CD8-positive, alpha-beta memory T cell (primary cell): Measurements from ENCODE around the gene PPFIA2. TPM values are rescaled to one million over a fixed set of nuclear protein-coding genes. Genes with fewer than 3 reads are reported as not detected.

Experiments used
- CTCF ChIA-PET: fragments of 350-600 bp; sonication (Branson Sonifier 250); formaldehyde crosslinking; loops from one replicate; lab custom pipeline; 2021; ENCODE audit warnings: antibody characterized with exemption; lab: Charles Lee
- POLR2A ChIA-PET: fragments of 350-600 bp; sonication (Branson Sonifier 250); formaldehyde crosslinking; loops from one replicate; lab custom pipeline; 2021; ENCODE audit warnings: antibody characterized with exemption; lab: Charles Lee
- DNase-seq, 5 donors: peaks; one replicate each; pipeline versions ENCODE4 v3.0.0 to v3.0.0-alpha.2; 2020 to 2022; ENCODE audit warnings: mixed read lengths in 1 of 5
- H3K27ac ChIP-seq: one replicate; pipeline ENCODE4 v1.7.0; 2013; ENCODE audit warnings: low read depth, mild to moderate bottlenecking, low read length, moderate library complexity
- H3K27me3 ChIP-seq: 2 replicates; pipeline ENCODE4 v1.7.0; 2013; ENCODE audit warnings: low read length, mild to moderate bottlenecking; ENCODE audit not compliant: insufficient read depth, poor library complexity, severe bottlenecking
- H3K36me3 ChIP-seq: 2 replicates; pipeline ENCODE4 v1.7.0; 2013; ENCODE audit warnings: mild to moderate bottlenecking, low read length, moderate library complexity; ENCODE audit not compliant: insufficient read depth
- H3K4me1 ChIP-seq: 2 replicates; pipeline ENCODE4 v1.7.0; 2013; ENCODE audit warnings: mild to moderate bottlenecking, low read length, moderate library complexity; ENCODE audit not compliant: insufficient read depth
- H3K4me3 ChIP-seq: 2 replicates; pipeline ENCODE4 v1.7.0; 2013; ENCODE audit warnings: mild to moderate bottlenecking, low read length
- H3K9me3 ChIP-seq: 2 replicates; pipeline ENCODE4 v1.7.0; 2013; ENCODE audit warnings: mild to moderate bottlenecking, low read length
- H3K27ac Mint-ChIP-seq, 8 donors: one replicate each; pipeline ENCODE4 v1.8.0; 2020 to 2021; ENCODE audit warnings: mixed read lengths in 8 of 8, mild to moderate bottlenecking in 6 of 8, inconsistent platforms in 3 of 8, moderate library complexity in 3 of 8
- H3K27me3 Mint-ChIP-seq, 2 donors: one replicate each; pipeline ENCODE4 v1.8.0; 2020 to 2021; ENCODE audit warnings: mixed read lengths in 2 of 2, mild to moderate bottlenecking in 1 of 2, moderate library complexity in 1 of 2
- H3K36me3 Mint-ChIP-seq, 3 donors: one replicate each; pipeline ENCODE4 v1.8.0; 2020 to 2021; ENCODE audit warnings: mixed read lengths in 3 of 3, inconsistent platforms in 1 of 3, mild to moderate bottlenecking in 1 of 3
- H3K4me1 Mint-ChIP-seq, 3 donors: one replicate each; pipeline ENCODE4 v1.8.0; 2020 to 2021; ENCODE audit warnings: mixed read lengths in 3 of 3, inconsistent platforms in 1 of 3, mild to moderate bottlenecking in 1 of 3
- H3K4me3 Mint-ChIP-seq, 7 donors: one replicate each; pipeline ENCODE4 v1.8.0; 2020 to 2021; ENCODE audit warnings: mixed read lengths in 7 of 7, mild to moderate bottlenecking in 6 of 7, moderate library complexity in 4 of 7, inconsistent platforms in 2 of 7
- H3K9me3 Mint-ChIP-seq, 5 donors: one replicate each; pipeline ENCODE4 v1.8.0; 2020 to 2022; ENCODE audit warnings: mixed read lengths in 5 of 5, mild to moderate bottlenecking in 3 of 5, moderate library complexity in 2 of 5, inconsistent platforms in 1 of 5
- polyA plus RNA-seq: library from polyadenylated mRNA; unstranded; fragments of 300-500 nt; fragmentation: Illumina TruSeq; gene quantifications from one replicate; pipeline ENCODE4 v1.2.3, GENCODE V29; 2021
- total RNA-seq, 2 experiments: library from RNA; stranded (reverse); gene quantifications; one replicate each; pipeline ENCODE4 v1.2.3, GENCODE V29; 2021

PPFIA2 gene
- total and polyA plus RNA-seq, 3 experiments from 2014 or later, result not detected

- H3K4me1 Mint-ChIP-seq, result no peaks in the 10 kb centered on the region
- no peak for DNase-seq
These were observed 259.3 kb downstream of the PPFIA2 start for GRCh38 chr12:81499809-81500208.

DNA sequence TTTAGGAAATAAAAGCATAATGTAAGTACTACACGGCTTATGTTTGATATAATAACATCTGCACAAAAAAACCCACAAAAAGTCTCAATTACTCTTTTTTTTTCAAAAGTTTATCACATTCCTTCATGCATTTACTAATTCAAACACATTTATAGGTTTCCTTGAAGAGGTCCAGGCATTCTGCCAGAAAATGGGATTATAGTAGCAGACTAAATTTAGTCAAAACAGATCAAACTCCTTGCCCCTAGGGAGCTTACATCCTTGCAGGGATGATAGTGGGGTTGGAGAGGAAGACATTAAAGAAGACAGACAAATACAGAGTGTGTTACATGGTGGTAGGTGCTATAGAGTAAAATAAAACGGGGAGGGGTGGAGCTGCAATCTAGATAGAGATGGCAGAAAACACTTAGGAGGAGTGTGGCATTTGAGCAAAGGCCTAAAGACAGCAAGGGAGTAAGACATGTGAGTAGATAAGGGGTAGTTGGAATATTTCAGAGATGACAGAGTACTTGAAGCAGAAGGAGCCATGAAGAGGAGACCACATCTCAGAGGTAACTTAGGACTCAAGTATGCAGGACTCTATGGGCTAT is 266.9 kb downstream of the PPFIA2 start:
- H3K36me3 ChIP-seq, result no peaks in the 10 kb centered on the region
- H3K4me1 ChIP-seq, result no peaks in the 10 kb centered on the region
- no peak for DNase-seq
- H3K27me3 ChIP-seq, result no peaks in the 10 kb centered on the region
- H3K4me3 ChIP-seq, result no peak overlapping the region
- Mint-ChIP-seq H3K27ac (no peak overlapping the region), H3K27me3 (no peaks in the 10 kb centered on the region), H3K4me1 (no peaks in the 10 kb centered on the region), H3K9me3 (peaks cover 0 to 2% (median 0%) of the 10 kb centered on the region in 5 donors), H3K36me3 (no peaks in the 10 kb centered on the region), H3K4me3 (no peak overlapping the region)
- ChIA-PET POLR2A (no interaction called here), CTCF (no interaction called here)
- H3K9me3 ChIP-seq, result no peaks in the 10 kb centered on the region
- no peak overlapping the region for H3K27ac ChIP-seq

More at GRCh38 chr12:81499809-81500208, 259.3 kb downstream of the PPFIA2 start:
- Histone ChIP-seq H3K27ac (no peak overlapping the region), H3K27me3 (no peaks in the 10 kb centered on the region), H3K4me1 (no peaks in the 10 kb centered on the region), H3K36me3 (no peaks in the 10 kb centered on the region), H3K4me3 (no peak overlapping the region), H3K9me3 (no peaks in the 10 kb centered on the region)
- ChIA-PET CTCF (no interaction called here), POLR2A (no interaction called here)
- H3K27ac Mint-ChIP-seq, result no peak overlapping the region
- H3K4me3 Mint-ChIP-seq, result no peak overlapping the region
- H3K36me3 Mint-ChIP-seq, result no peaks in the 10 kb centered on the region
- H3K27me3 Mint-ChIP-seq, result no peaks in the 10 kb centered on the region
- H3K9me3 Mint-ChIP-seq, result peaks cover 0 to 12% (median 2%) of the 10 kb centered on the region in 5 donors

DNA sequence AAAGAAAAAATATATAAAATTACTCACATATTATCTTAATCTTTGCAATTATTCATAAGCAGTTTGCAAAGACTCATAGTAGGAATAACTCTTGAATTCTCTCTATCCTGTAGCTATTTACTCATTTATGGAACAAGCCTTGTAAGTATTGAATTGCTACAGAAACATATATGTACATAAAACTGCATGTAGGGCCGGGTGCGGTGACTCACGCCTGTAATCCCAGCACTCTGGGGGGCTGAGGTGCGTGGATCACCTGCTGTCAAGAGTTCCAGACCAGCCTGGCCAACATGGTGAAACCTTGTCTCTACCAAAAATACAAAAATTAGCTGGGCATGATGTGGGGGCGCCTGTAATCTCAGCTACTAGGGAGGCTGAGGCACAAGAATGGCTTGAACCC is 286.2 kb downstream of the PPFIA2 start:
- H3K9me3 Mint-ChIP-seq, result peaks cover 0 to 5% (median 3%) of the 10 kb centered on the region in 5 donors
- no peaks in the 10 kb centered on the region for H3K27me3 Mint-ChIP-seq
- H3K27me3 ChIP-seq, result no peaks in the 10 kb centered on the region
- CTCF ChIA-PET, result no interaction called here
- H3K4me3 ChIP-seq, result no peak overlapping the region
- no peaks in the 10 kb centered on the region for H3K36me3 Mint-ChIP-seq
- no peaks in the 10 kb centered on the region for H3K4me1 ChIP-seq
- DNase-seq, result no peak
- H3K9me3 ChIP-seq, result no peaks in the 10 kb centered on the region
- no peak overlapping the region for H3K4me3 Mint-ChIP-seq
- H3K27ac ChIP-seq, result no peak overlapping the region
- POLR2A ChIA-PET, result no interaction called here
- H3K36me3 ChIP-seq, result no peaks in the 10 kb centered on the region
- H3K27ac Mint-ChIP-seq, result no peak overlapping the region
- no peaks in the 10 kb centered on the region for H3K4me1 Mint-ChIP-seq

- ChIA-PET CTCF (no interaction called here), POLR2A (no interaction called here)
- Mint-ChIP-seq H3K27ac (no peak overlapping the region), H3K36me3 (no peaks in the 10 kb centered on the region), H3K4me1 (no peaks in the 10 kb centered on the region), H3K9me3 (peaks cover 0 to 3% (median 2%) of the 10 kb centered on the region in 5 donors), H3K27me3 (no peaks in the 10 kb centered on the region), H3K4me3 (no peak overlapping the region)
- Histone ChIP-seq H3K4me1 (no peaks in the 10 kb centered on the region), H3K4me3 (no peak overlapping the region), H3K36me3 (no peaks in the 10 kb centered on the region), H3K9me3 (no peaks in the 10 kb centered on the region), H3K27ac (no peak overlapping the region), H3K27me3 (no peaks in the 10 kb centered on the region)
- DNase-seq, result no peak
These were observed 288.2 kb downstream of the PPFIA2 start for GRCh38 chr12:81470923-81471322.

- Histone ChIP-seq H3K27ac (no peak overlapping the region), H3K36me3 (no peaks in the 10 kb centered on the region), H3K27me3 (no peaks in the 10 kb centered on the region), H3K9me3 (no peaks in the 10 kb centered on the region), H3K4me3 (no peak overlapping the region), H3K4me1 (no peaks in the 10 kb centered on the region)
- Mint-ChIP-seq H3K27me3 (no peaks in the 10 kb centered on the region), H3K27ac (no peak overlapping the region), H3K36me3 (no peaks in the 10 kb centered on the region), H3K4me3 (no peak overlapping the region), H3K4me1 (no peaks in the 10 kb centered on the region), H3K9me3 (peaks cover 0 to 16% (median 2%) of the 10 kb centered on the region in 5 donors)
- ChIA-PET CTCF (no interaction called here), POLR2A (no interaction called here)
- DNase-seq, result no peak
These were observed 290.9 kb downstream of the PPFIA2 start for GRCh38 chr12:81468206-81468605.

DNA sequence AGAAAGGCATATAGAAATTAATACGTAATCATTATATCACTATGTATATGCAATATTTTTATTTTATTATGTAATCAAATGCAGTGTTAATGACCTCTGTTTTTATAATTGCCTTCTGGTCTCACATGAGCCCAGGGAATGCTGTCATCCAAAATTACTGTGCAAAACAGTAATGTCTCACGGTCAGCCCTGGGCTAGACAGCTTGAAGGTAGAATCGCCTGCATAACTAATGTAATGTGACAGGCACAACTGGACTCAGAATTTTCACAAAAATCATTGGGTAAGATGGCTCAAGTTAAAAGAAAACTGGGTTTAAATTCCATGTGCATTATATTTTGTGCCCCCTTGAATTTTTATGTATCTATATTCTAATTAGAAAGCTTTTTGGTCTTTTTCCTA is 293.3 kb downstream of the PPFIA2 start:
- Mint-ChIP-seq H3K9me3 (peaks cover 0 to 20% (median 3%) of the 10 kb centered on the region in 5 donors), H3K4me3 (no peak overlapping the region), H3K27ac (no peak overlapping the region), H3K4me1 (no peaks in the 10 kb centered on the region), H3K27me3 (no peaks in the 10 kb centered on the region), H3K36me3 (no peaks in the 10 kb centered on the region)
- Histone ChIP-seq H3K4me1 (no peaks in the 10 kb centered on the region), H3K9me3 (no peaks in the 10 kb centered on the region), H3K27me3 (no peaks in the 10 kb centered on the region), H3K27ac (no peak overlapping the region), H3K4me3 (no peak overlapping the region), H3K36me3 (no peaks in the 10 kb centered on the region)
- DNase-seq, result no peak
- POLR2A ChIA-PET, result no interaction called here
- CTCF ChIA-PET, result no interaction called here

DNA sequence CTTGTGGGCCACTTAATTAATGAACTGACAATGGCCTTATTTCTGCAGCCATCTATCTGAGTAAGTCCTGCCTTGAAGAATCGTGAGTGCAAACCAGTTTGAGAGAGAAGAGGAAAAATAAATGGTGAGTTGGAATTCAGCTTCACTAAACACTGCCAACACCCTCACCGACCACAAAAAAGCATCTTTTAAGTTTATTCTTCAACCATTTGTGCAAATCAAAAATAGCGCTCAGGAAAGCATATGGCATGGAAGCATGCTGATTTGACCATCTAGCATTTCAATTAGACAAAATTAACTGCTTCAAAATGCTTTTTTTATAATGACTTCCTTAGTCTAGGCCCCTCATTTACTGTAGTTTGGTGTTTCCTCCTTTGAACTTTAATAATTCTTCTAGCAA is 294.0 kb downstream of the PPFIA2 start:
- ChIA-PET CTCF (no interaction called here), POLR2A (no interaction called here)
- no peaks in the 10 kb centered on the region for H3K36me3 ChIP-seq
- H3K9me3 Mint-ChIP-seq, result peaks cover 0 to 26% (median 2%) of the 10 kb centered on the region in 5 donors
- H3K4me1 Mint-ChIP-seq, result no peaks in the 10 kb centered on the region
- no peaks in the 10 kb centered on the region for H3K27me3 Mint-ChIP-seq
- no peak for DNase-seq
- no peak overlapping the region for H3K4me3 ChIP-seq
- no peaks in the 10 kb centered on the region for H3K9me3 ChIP-seq
- H3K36me3 Mint-ChIP-seq, result no peaks in the 10 kb centered on the region
- H3K4me1 ChIP-seq, result no peaks in the 10 kb centered on the region
- no peak overlapping the region for H3K4me3 Mint-ChIP-seq
- no peak overlapping the region for H3K27ac Mint-ChIP-seq
- H3K27me3 ChIP-seq, result no peaks in the 10 kb centered on the region
- no peak overlapping the region for H3K27ac ChIP-seq

DNA sequence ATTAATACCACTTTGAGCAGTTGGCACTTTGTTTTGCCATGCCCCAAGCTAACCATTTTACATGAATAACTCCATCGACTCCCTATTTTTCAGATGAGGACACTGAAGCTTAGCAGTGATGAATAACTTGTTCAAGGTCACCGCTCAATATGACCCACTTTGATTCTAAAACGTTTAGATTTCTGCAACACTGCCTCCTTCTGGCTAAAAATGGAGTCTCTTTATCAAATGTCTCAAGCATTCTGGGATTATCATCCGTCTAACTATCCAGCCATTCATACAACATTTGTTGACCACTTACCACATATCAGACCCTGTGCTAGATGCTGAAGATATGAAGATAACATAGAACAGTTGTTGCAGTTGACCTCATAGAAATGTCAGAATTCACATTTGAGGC is 298.0 kb downstream of the PPFIA2 start:
- Histone ChIP-seq H3K36me3 (no peaks in the 10 kb centered on the region), H3K4me1 (no peaks in the 10 kb centered on the region), H3K9me3 (no peaks in the 10 kb centered on the region), H3K27ac (no peak overlapping the region), H3K27me3 (no peaks in the 10 kb centered on the region), H3K4me3 (no peak overlapping the region)
- no peaks in the 10 kb centered on the region for H3K36me3 Mint-ChIP-seq
- no peaks in the 10 kb centered on the region for H3K27me3 Mint-ChIP-seq
- peaks cover 0 to 36% (median 2%) of the 10 kb centered on the region in 5 donors for H3K9me3 Mint-ChIP-seq
- no peak overlapping the region for H3K4me3 Mint-ChIP-seq
- no peaks in the 10 kb centered on the region for H3K4me1 Mint-ChIP-seq
- H3K27ac Mint-ChIP-seq, result no peak overlapping the region
- no peak for DNase-seq
- CTCF ChIA-PET, result no interaction called here
- POLR2A ChIA-PET, result no interaction called here
